Endothelial cell of umbilical vein (primary cell): Measurements from ENCODE around the gene EMCN.

Source experiments
- EZH2 ChIP-seq: IDR thresholded peaks from 2 replicates; pipeline ENCODE4 v1.6.1; 2012; ENCODE audit warnings: borderline replicate concordance, low read depth, mild to moderate bottlenecking, moderate library complexity, low read length, inconsistent platforms; ENCODE audit not compliant: severe bottlenecking
- FOS ChIP-seq: IDR thresholded peaks from 2 replicates; pipeline ENCODE4 v1.6.1; 2011; ENCODE audit warnings: mild to moderate bottlenecking, low read length, moderate library complexity, borderline replicate concordance; ENCODE audit not compliant: insufficient read depth
- JUN ChIP-seq: IDR thresholded peaks from 2 replicates; pipeline ENCODE4 v1.6.1; 2011; ENCODE audit warnings: borderline replicate concordance, low read depth; ENCODE audit not compliant: insufficient read length, insufficient read depth
- MYC ChIP-seq: IDR thresholded peaks from one replicate; pipeline ENCODE4 v1.6.1; 2011; ENCODE audit warnings: mild to moderate bottlenecking, low read depth, low read length
- POLR2A ChIP-seq: IDR thresholded peaks from 2 replicates; pipeline ENCODE4 v1.6.1; 2012; ENCODE audit warnings: low read depth, mild to moderate bottlenecking, control low read depth, low read length
- POLR2AphosphoS5 ChIP-seq: IDR thresholded peaks from 2 replicates; pipeline ENCODE4 v1.6.1; 2012; ENCODE audit warnings: low read depth, mild to moderate bottlenecking, control low read depth, low read length, moderate library complexity; ENCODE audit not compliant: insufficient read depth
- TF ChIP-seq, protein P1 (sequence below), 2 donors: IDR thresholded peaks; 1 replicate in 1 of 2; 2 replicates in 1 of 2; pipeline ENCODE4 v1.5.1; 2011; ENCODE audit warnings: low read length in 2 of 2, mild to moderate bottlenecking in 2 of 2, moderate library complexity in 2 of 2, control low read depth in 1 of 2, inconsistent platforms in 1 of 2, low read depth in 1 of 2; ENCODE audit not compliant: insufficient read depth in 1 of 2; ENCODE audit errors: extremely low read depth in 1 of 2
- TF ChIP-seq, protein P2 (sequence below): IDR thresholded peaks from 2 replicates; pipeline ENCODE4 v1.6.1; 2011; ENCODE audit not compliant: insufficient read depth, insufficient read length

DNA sequence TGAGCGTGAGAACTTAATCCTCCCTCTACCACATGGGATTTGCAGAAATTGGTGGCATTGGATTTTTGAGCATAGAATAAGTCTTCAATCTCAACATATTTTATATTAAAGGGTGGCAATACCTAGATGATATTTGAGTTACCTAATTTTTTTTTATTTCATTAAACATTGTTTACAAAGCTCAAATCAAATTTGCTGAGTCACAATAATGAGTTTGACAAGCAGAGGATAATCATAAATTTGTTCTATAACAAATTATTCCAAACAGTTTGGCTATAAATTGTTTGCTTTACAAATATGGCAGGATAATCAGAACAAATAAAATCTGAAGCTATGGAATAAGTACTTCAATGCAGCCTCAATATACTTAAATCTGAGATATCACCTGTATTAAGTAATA is 22.7 kb downstream of the EMCN start:
- no peak for TF ChIP-seq MYC
- TF ChIP-seq, protein P1, sequence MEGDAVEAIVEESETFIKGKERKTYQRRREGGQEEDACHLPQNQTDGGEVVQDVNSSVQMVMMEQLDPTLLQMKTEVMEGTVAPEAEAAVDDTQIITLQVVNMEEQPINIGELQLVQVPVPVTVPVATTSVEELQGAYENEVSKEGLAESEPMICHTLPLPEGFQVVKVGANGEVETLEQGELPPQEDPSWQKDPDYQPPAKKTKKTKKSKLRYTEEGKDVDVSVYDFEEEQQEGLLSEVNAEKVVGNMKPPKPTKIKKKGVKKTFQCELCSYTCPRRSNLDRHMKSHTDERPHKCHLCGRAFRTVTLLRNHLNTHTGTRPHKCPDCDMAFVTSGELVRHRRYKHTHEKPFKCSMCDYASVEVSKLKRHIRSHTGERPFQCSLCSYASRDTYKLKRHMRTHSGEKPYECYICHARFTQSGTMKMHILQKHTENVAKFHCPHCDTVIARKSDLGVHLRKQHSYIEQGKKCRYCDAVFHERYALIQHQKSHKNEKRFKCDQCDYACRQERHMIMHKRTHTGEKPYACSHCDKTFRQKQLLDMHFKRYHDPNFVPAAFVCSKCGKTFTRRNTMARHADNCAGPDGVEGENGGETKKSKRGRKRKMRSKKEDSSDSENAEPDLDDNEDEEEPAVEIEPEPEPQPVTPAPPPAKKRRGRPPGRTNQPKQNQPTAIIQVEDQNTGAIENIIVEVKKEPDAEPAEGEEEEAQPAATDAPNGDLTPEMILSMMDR (IDR thresholded peaks at IDR 0.05; ENCODE audit: extremely low read depth in 1 of 2, insufficient read depth in 1 of 2, low read depth in 1 of 2, low read length in 2 of 2) = no peak
- TF ChIP-seq POLR2AphosphoS5 = no peak
- no peak for TF ChIP-seq POLR2A
- TF ChIP-seq FOS = no peak
- no peak for TF ChIP-seq EZH2
- TF ChIP-seq, protein P2, sequence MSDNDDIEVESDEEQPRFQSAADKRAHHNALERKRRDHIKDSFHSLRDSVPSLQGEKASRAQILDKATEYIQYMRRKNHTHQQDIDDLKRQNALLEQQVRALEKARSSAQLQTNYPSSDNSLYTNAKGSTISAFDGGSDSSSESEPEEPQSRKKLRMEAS = no peak
- no peak for TF ChIP-seq JUN
